Stimulated activated CD8-positive, alpha-beta memory T cell treated with anti-CD3 and anti-CD28 coated beads, Interleukin-7, amount 100 ng/mL, for 48 hours (primary cell): ENCODE data around the gene CTR9.

Experiments used
- DNase-seq, 2 donors: peaks; one replicate each; pipeline ENCODE4 v3.0.0-alpha.2; 2020; ENCODE audit warnings: low read depth in 1 of 2; ENCODE audit errors: extremely low read depth in 1 of 2

Gene CTR9

DNA sequence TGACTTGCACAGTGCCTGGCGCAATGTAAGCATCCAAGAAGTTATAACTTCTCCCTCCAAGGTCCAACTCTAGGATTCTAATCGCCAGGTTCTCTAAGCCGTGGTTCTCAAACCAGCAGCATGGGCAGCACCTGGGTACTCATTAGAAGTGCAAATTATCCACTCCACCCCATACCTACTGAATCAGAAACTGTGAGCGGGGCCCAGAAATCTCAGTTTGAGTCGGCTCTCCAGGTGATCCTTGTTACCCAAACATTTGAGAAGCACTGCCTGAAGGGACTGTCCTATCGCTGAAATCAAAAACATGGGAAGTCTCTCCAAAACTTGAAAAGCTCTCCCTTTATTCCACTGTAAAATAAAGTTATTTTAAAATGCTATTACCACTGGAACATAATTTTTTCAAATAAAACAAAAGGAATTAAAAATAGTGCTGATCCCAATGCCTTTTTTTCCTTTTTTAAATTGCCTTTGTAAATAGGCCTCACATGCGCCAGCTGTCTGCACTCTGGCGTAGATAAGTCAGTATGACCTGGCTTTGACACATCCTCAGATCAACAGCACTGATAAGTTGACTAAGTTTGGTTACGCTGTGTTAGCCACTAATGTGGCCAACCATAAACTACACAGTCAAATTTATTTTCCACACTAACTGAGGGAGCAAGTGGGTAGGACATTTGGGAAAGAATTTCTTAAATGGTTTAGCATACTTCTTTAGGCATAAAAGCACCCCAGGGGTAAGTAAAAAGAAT is 8.4 kb upstream of the CTR9 start:
- no peak for DNase-seq

DNA sequence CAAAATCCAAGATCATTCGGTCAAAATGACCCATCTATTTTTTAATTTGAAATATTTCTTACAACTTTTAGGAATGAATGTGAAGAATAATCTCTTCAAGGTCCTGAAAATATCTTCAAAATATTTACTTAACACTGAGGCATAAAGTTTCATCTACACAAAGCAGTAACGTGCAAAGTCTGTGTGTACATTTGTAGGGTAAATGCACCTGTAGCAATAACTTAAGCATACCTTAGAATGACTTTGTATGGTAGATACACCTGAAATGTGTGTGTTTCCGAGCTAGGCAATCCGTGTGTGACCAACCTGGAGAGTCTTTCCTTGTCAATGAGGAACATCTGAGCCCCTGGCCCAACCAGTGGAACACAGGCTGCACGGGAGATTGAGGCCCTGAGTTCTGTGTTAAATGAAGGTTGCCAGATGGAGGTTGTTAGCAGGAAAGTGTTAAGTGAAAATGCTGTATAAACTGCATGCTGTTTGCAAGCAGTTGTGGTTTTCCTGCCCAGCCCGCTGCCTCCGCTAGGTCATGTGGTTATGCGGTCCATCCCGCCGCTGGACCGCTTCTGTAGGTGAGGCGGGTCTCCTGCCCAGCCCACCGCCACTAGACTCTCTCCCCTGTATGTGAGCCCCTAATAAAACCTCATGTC is 7.6 kb upstream of the CTR9 start:
- no peak for DNase-seq

DNA sequence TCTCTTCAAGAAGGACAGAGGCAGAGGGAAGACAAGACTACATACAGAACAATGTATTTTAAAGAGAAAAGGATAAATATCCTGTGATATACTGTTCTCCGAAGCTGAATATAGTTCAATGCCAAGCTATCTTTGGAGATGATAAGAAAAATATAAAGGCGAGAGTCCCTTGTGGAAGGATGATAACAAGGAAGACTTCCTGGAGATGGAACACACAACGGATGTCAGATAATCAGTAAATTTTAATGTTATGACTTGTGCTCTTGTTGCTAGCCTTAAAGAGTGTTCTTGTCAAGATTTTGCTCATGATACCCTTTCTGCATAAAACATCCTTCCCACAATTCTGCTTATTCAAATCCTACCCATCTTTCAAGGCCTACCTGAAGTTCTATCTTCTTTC is 6.8 kb upstream of the CTR9 start:
- DNase-seq, result no peak

DNA sequence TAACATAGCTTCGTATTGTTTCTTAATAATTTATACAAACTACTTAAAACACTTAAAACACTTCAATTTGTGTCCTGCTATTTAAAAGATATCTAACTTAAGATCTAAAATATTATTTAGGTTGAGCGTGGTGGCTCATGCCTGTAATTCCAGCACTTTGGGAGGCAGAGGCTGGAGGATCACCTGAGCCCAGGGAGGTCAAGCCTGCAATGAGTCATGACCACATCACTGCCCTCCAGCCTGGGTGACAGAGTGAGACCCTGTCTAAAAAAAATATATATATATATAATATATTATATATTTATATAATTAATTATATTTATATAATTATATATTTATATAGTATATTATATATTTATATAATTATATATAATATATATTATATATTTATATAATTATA is 4.2 kb upstream of the CTR9 start:
- DNase-seq, result no peak

DNA sequence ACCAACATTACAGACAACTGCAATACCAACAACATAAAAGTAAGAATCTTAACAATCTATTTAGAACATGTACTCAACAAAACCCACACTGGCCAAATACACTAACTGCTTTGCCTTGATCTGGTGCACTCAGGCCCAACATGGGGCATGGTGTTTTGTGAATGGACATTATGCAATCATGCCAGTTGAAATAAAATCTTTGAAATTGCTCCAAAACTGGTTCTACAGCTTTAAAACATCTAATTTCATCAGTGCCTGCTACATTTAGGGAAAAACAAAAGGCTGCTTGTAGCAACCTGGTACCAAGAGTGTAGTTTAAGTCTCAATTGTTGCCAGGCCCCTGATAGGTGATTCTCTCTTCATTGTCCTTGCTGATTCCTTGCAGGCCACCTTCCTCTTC is 3.3 kb upstream of the CTR9 start:
- DNase-seq, result no peak

DNA sequence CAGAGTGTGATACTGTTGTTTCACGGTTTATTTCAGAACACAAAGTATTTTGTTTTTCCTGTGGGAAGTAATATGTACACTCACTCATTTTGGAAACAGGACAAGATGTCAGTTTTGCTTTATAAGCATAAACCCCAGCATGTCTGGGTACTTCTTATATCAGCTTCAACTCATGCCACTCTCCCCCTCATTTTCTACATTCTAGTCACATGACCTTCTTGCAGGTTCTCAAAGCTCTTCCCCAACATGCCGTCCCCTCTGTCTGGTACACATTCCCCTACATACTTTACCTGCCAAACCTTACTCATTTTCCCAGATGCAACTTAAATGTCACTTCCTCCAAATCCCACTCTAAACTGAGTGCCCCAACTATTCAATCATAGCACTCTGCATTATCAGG is 1.6 kb upstream of the CTR9 start:
- no peak for DNase-seq

DNA sequence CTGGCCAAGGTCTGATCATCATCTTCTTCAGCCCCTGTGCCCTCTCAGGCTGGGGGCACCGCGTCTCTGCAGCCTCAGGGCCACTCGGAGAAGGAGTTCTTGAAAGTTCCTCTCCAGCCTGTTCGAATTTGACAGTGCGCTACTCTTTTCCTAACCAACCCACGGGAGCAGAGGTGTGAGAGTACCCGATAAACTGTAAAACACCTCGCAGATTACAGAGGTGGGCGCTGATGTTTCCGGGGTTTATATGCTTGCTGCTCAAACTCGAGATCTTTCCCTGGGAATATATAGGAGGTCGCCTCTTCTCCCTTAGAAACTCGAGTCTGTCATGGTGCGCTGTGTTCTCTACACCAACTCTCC is 515 bp downstream of the CTR9 start:
- no peak for DNase-seq

DNA sequence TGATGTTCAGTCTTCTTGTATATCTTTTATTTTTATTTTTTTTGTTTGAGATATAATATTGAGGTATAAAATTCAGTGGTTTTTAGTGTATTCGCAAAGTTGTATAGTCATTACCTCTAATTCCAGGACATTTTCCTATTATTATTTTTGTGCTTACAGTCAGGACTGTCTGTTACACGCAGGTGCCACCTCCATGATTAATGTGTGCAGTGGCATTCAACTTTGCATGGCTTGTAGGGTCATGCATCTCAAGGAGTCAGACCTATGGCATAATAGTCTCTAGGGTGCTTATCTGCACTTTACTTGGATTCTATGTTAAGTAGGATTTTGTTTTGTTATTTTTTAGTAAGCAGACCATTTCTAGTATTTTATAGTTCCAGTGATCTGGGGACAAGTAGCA is 1.0 kb downstream of the CTR9 start:
- no peak for DNase-seq

DNA sequence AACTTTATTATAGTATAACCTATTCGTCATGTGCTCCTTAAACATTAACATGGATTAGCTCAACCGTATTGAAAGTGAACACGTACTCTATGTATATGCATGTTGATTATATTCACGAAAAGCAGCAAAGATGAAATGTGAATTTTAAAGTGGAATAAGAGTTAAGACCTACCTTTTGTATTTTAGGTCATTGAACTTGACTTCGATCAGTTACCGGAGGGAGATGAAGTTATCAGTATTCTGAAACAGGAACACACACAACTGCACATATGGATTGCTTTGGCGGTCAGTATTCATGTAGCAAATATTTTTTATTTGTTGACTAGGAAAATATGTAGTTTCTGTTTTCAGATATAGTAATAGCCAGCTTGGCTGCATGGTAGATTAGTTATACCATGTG is 1.4 kb downstream of the CTR9 start:
- DNase-seq, result no peak

DNA sequence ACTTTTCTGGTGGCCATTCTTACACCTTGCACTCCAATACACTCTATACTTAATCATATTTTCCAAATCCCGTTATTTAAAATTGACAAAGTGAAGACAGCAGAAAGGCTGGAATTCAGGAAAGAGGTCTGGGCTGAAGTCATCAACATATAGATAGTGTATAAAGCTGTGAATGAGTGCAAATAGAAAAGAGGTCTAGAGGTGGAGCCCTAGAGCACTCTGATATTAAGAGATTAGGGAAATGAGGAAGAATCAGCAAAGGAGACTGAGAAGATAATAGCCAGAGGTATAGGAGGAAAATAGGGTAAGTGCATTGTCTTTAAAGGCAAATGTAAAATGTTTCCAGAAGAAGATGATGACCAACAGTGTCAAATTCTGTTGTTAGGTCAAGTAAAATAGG is 7.9 kb downstream of the CTR9 start:
- DNase-seq, result no peak

DNA sequence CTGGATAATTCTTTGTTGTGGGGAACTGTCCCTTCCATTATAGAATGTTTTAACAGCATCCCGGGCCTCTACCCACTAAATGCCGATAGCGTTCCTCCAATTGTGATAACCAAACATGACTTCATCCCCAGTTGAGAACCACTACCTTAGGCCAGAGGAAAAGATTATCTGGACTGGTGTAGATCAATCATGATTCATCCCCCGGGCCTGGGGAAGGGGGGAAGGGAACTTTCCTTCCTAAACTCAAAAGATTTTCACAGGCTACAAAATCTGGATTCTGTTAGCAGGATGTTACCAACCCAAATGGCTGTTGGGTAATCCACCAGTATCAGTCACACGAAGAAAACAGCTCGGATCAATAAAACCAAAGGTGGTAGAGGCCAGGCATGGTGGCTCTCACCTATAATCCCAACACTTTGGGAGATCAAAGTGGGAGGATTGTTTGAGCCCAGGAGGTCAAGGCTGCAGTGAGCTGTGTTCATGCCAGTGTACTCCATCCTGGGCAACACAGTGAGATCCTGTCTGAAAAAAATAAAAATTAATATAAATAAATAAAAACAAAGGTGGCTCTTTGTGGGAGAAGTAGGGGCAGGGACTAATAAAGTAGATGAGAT is 10.1 kb downstream of the CTR9 start:
- no peak for DNase-seq

DNA sequence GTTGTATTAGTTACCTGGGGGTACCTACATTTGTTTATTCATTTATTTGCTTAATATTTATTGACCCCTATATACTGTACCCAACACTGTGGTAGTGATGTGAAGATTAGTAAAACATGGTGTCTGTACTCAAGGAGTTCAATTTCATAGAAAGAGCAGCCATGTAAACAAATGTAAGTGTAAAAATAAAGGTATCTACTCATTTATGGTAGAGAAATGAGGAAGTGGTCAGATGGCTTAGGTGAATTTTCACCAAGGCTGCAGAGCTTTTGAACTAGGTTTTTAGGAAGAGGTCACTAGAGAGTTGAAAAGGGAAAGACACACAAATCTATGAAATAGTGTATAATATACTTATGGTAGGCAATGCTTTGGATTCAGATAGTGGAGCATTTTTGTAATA is 11.1 kb downstream of the CTR9 start:
- DNase-seq, result no peak

DNA sequence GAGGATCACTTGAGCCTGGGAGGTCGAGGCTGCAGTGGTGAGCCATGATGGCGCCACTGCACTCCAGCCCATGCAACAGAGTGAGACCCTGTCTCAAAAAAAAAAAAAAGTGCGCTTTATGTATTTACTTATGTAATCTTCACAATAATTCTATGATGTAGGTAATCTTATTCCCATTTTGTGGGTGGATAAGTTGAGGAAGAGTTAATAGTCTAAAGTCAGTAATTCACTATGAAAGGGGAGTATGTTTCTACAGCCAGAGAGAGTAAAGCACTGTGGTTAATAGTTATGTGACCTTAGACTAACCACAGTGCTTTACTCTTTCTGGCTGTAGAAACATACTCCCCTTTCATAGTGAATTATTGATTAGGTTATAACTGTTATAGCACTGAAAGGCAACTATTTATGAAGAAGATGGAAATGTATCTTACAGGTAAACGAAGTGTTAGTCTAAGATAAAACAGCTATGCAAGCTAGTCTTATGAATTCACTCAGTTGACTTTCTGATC is 11.9 kb downstream of the CTR9 start:
- no peak for DNase-seq

DNA sequence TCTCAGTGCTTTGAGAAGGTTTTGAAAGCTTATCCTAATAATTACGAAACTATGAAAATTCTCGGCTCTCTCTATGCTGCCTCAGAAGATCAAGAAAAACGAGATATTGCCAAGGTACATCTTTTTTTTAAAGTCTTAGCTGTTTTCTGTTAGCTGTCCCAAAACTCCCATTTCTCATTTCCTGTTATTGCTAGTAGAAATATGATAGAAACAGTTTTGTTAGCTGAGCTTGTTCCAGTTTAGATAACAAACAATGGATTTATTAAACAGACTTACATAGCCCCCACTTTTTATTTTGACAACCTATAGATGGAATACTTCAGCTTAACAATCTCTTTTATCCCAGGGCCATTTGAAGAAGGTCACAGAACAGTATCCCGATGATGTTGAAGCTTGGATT is 12.7 kb downstream of the CTR9 start:
- no peak for DNase-seq

DNA sequence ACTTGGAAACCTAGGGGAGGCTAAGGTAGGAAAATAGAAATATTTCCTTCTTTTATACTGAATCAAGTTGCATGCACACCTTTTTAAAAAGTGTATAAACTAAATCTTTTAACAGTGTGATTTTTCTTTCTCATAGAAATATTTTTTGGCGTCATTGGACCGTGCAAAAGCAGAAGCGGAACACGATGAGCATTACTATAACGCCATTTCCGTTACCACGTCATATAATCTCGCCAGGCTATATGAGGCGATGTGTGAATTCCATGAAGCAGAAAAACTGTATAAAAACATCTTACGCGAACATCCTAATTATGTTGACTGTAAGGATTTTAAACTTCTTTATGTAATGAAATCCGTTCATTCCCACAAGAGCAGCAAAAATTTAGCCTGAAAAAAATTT is 13.4 kb downstream of the CTR9 start:
- DNase-seq, result no peak

DNA sequence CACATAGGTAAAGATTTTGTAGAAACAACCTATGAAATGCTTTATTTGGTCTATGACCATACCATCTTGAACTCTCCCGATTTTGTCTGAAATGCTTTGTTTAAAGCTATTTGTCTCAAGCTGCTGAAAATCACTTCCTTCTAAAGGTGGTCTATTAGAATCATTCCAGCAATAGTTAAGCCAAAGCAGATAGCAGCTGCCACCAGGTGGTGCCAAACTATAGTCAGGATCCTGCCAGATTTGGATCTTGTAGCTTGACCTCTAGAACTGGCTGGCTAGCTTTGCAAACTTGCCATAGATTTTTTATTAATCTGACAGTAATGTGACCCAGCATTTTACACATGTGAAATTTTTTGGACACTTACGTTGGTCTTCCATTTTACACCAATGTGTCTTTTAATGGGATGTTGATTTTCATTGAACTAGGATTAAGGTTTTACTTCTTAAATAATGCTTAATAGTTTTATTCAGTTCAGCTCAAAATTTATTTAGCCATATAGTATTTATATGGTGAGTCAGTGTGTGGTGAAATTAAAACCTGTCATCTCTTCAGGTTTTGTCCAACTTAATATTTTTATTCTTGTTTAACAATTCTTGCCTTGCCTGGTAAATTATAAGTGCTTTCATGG is 19.7 kb downstream of the CTR9 start:
- DNase-seq, result no peak

DNA sequence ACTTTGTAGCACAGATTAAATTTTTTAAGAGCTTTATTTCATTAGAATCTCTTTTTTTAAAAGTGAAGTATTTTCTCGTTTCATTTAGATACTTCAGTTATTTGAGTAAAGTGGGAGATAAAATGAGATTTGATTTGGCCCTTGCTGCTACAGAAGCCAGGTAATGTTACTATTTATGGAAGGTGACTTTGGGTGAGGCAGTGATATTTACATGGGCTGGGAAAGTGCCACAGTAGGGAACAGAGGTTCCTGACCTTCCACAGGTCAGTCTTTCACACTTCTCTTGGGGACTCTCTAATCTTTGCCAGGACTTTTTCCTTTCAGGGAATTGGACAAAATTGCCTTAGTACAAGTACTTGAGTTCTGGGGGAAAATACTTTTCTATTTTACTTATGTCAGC is 20.4 kb downstream of the CTR9 start:
- no peak for DNase-seq

DNA sequence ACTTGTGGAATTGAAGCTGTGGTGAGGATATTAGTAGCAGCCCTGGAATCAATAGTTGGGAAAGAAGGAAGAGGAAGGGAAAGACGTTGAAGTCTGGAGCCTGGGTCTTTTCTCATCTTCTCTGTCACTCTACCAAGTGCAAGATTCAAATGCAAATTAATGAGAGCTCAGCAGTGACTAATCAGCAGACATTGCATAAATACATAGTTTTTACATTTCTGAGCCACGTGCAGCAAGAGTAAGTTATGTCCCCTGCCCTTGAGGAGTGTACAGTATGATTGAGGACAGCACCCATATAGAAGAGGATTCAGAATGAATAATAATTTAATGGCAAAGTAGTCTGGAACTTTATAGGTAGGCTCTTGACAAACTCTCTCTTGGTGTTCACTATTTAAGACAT is 23.8 kb downstream of the CTR9 start:
- no peak for DNase-seq

DNA sequence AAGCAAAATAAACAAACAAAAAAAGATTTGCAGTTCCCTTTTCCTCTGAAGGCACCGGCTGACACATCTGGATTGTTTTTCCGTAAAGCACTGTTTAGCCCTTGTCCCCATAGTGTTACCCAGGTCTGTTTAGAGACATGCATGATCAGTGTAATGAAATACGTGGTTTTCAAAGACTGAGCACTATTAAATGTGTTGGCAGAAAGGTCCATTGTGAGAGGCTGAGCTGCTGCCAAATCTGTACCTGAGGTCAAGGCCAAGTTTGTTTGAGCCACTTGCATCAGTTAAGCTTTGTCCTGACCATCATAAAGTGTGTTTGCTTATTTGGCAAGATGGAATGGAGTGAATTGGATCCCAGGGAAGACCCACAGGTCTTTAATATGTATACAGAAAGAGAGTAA is 26.3 kb downstream of the CTR9 start:
- no peak for DNase-seq

DNA sequence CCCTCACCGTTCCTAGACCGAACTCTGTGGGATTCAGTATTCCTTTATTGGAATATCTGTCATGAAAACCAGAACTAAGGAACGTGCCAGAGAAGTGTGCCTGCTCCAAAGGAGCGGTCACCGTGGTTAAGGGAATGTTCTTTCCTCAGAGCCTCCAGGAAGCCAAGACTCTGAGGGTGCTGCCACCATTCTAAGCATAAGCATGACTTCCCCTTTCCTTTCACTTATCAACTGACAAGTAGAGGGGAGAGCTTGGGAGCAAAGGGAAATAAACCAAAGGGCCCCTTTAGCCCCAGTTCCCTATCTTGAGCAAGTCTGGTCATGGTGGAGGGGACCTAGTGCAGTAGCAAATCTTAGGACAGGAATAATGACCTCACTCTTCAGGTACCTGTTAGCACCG is 26.8 kb downstream of the CTR9 start:
- DNase-seq, result no peak

DNA sequence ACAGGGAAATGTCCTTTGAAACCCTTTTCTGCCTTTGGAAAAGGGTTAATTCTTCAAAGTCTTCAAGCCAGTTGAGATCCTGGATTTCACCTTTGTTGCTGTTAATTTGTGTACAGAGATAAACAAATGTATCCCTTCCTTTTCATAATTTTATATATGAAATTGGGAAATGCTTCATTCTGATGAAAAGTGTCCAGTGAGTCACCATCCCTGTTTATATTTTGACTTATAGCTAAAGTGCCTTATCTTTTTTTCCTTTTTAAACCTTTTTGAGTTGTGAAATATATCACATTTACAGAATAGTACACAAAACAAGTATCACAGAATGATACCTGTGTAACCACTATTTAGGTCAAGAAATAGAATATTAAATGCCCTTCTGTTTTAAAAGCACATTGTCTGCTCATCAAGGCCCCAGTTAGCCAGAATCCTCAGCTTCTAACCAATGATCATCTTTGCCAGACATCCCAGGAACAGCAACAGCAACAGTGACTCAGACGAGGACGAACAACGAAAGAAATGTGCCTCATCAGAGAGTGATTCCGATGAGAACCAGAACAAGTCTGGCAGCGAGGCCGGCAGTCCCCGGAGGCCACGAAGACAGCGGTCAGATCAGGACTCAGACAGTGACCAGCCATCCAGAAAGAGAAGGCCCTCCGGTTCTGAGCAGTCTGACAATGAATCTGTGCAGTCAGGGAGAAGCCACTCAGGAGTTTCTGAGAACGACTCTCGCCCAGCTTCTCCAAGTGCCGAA is 27.3 kb downstream of the CTR9 start:
- DNase-seq, result no peak
